ENCODE data around the gene PRAMEF1.
"Not testable (repeated sequence)": the region's sequence is repeated elsewhere in the genome, so short reads cannot be mapped to it uniquely, and the experiment has no call there.

PRAMEF1 gene, protein sequence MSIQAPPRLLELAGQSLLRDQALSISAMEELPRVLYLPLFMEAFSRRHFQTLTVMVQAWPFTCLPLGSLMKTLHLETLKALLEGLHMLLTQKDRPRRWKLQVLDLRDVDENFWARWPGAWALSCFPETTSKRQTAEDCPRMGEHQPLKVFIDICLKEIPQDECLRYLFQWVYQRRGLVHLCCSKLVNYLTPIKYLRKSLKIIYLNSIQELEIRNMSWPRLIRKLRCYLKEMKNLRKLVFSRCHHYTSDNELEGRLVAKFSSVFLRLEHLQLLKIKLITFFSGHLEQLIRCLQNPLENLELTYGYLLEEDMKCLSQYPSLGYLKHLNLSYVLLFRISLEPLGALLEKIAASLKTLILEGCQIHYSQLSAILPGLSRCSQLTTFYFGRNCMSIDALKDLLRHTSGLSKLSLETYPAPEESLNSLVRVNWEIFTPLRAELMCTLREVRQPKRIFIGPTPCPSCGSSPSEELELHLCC

DNA sequence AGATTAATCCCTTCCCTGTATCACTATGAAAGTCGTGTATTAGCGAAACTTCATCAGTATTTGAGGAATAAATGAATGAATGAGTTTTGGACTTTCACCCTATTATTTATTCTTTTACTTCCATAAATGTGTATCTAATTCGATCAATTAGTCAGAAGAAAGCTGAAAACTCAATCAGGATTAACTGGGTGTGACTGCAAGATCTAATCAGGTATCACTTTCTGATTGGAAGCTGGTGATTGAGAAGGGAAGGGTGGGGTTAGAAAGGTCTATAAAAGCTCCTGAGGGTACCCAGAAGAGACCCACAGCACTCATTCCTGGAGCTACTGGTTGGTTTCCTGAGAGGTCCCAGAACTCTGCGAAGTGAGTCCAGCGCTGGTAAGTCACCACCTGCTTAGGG lies at the start of gene PRAMEF1:
TSS of gene PRAMEF1 (plus strand) at position 301 of the 400 bp plus-strand sequence. CDS start 1,831 bp downstream, outside the sequence.
- DNase-seq: not testable (repeated sequence)

DNA sequence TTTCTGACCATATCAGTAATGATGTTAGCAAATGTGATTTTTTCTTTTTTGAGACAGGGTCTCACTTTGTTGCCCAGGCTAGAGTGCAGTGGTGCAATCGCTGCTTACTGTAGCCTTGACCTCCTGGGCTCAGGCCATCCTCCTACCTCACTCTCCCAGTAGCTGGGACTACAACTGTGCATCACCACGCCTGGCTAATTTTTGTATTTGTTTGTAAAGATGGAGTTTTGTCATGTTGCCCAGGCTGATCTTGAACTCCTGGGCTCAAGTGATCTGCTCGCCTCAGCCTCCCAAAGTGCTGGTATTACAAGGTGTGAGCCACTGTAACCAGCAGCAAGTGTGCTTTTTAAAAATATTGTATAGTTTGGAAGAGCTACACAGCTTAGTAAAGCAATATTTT lies 49.3 kb upstream of the PRAMEF1 start:
- no peak for DNase-seq

DNA sequence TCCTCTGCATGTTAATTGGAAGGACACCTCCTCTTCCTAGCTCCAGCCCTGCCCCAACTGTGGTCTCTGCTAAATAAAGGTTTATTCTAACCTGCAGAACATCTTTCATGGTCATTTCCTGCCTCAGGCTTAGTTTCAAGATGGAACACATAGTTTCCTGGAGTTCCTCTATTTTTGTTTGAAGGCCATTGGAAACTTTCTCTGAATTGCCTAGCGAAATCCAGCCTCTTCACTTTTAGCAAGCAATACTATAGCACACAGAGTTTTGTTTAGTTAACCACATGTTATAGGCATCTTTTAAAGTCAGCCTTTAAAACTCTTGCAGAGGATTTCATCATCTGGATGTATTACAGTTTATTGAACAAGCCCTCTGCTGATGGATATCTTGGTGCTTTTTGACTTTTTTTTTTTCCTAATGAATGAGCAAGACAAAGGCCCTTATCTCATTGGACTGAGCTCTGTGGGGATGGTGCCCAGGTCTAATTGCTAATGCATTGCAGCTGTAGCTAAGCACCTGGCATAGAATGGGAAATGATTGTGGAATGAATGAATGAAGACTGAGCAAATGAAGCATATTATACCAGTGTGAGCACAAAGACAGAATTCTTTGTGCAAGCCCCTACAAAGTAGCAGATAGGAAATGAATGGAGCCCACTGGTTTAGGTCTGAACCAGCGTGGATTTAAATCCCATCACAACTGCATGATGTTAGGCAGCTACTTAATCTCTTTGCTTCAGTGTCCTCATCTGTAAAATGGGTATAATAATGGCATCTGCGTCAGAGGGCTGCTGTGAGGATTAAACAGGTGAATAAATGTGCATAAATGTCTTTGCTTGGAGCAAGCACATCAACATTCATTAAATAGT lies 45.8 kb upstream of the PRAMEF1 start:
- DNase-seq: no peak

DNA sequence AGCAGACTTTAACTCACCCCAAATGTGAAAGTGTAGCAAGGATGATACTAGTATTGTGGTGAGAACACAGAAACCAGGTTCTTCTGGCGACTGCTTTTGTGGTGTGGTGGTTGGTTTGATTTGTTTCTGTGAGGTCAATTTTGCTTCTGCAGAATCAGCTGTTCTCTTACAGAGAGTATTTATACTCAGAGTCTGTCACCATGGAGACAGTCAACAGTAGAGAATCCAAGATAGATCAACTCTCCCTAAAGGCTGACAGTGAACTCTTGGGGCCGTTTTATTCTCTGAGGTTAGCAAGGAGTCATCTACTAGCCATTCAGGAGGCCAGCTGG lies 45.2 kb upstream of the PRAMEF1 start, which contains the start of gene CFAP107:
TSS of gene CFAP107 (plus strand) at position 209 of the 332 bp plus-strand sequence. CDS start 231 bp downstream, outside the sequence.
- DNase-seq: no peak

DNA sequence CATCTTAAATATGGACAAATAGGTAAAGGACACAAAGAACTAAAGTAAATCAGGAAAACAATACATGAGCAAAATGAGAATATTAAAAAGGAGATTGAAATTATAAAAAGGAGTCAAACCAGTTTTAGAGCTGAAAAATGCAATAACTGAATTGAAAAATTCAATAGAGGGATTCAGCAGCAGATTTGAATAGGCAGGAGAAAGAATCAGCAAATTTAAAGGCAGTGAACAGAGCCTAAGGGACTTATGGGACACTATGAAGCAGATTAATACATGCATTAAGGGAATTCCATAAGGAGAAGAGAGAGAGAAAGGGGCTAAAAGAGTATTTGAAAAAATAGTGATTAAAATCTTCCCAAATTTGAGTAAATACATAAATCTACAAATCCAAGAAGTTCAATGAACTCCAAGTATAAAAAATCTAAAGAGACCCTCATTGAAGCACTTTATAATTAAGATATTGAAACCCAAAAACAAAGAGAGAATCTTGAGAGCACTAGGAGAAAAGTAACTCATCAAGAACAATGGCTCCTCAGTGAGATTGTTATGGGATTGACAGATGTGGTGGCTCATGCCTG lies 42.3 kb upstream of the PRAMEF1 start:
- DNase-seq: no peak

DNA sequence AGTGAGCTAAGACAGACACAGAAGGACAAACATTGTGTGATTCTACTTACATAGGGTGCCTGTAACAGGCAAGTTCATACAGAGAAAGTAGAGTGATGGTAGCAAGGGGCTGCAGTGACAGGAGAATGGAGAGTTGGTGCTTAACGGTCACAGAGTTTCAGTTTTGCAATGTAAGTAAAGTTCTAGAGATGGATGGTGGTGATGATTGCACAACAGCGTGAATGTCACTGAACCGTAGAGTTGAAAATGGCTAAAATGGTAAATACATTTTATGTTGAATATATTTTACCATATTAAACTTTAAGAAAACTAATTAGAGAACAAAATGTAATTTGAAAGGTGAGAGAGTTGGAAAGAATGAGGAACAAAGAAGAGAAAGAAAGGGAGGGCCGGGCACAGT lies 36.5 kb upstream of the PRAMEF1 start:
- DNase-seq: no peak

DNA sequence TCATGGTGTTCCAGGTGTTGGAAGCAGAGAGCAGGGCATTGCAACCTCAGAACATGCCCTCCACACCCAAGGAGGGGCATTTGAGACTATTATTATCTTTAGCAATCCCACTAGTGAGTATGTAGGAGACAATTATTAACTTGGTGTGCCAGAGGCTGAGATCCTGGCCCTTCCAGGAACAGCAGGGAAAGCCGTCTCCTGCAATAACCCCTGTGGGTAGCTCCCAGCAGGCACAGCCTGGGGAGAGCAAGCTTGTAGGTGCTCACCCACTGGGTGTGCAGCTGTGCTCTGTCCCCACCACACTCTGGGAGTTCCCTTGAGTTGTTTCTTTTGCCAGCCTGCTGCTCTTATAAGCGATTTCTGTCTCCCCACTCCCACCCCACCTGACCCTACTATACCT lies 34.9 kb upstream of the PRAMEF1 start:
- DNase-seq: no peak

DNA sequence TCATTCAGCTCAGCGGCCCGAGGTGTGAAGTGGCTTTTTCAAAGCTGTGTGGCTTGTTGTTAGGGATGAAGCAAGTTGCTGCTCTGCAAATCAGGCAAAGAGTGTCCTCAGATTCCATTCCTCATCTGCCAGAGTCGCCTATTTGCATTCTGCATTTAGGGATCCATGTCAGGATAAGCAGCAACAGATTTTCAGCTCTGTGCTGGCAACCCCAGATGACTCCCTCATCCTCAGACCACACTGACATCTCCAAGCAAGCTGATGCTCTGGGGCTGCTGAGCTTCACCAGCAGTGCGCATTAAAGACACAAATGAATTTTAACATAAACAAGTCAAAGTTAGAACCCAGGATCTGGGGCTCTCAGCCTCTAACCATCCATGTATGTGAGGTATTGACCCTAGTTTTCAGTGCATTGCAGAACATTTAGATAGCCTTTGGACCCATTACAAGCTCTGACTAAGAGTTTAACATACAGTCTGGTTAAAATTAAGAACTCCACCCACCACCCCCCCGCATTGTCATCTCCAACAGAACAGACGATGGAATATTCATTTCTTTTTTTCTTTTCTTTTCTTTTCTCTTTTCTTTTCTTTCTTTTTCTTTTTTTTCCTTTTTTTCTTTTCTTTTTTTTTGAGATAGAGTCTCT lies 34.3 kb upstream of the PRAMEF1 start:
- DNase-seq: no peak

DNA sequence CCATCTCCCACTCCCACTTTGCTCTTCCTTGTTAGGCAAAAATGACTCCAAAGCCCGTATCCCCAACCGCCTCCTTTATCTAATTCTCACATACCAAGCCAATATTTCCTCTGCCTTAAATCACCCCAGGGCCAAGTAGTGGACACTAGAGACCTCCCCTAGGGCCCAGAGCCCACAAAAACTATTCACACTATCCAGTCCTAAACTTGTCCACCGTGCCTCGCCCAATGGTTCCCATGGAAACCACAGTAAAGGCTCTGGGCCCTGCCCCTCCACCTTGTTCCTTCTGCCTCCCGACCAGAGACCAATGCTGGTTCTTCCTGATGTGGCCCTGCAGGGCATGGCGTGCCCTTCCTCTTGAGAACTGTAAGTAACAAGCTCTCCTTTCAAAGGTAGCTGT lies 33.4 kb upstream of the PRAMEF1 start:
- DNase-seq: no peak

DNA sequence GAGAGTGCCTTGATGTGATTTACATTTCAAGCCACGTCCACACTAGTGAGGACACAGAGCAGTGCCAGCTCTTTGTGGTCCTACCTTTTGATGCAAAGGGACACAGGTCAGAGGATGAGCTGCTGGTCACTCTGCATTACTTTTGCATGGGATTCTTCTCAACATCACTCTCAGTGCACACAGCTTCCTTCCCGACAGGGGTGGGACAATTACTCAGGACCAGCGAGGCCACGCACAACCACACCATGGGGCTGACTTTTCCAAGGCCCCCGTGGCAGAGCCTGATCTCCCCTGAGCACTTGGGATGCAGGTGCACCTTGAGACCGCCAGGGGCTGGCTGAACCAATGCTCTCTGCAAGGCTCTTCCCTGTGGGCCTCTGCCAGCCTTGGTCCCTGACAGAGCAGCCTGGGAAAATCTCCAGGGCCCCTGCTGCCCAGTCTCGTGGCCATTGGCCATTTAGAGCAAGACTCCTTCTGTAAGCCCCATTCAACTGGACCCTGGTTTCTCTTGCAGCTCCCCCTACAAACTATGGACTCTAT lies 30.9 kb upstream of the PRAMEF1 start:
- no peak for DNase-seq

DNA sequence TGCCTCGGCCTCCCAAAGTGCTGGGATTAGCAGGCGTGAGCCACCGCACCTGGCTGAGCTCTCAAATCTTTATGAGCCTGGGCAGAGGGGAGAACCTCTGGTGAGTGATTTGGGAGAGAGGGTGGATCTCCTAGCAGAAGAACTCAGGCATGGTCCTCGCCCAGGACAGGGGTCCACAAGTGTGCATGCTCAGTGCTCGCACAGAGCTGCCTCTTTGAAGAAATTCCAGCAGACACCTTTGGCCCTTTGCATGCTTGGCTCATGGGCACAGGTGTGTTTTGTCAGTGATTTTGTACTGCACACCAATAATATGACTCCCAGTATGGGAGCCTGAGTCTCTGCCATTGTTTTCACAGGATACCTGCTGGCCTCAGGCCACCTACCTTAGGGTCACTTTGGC lies 29.4 kb upstream of the PRAMEF1 start:
- no peak for DNase-seq

DNA sequence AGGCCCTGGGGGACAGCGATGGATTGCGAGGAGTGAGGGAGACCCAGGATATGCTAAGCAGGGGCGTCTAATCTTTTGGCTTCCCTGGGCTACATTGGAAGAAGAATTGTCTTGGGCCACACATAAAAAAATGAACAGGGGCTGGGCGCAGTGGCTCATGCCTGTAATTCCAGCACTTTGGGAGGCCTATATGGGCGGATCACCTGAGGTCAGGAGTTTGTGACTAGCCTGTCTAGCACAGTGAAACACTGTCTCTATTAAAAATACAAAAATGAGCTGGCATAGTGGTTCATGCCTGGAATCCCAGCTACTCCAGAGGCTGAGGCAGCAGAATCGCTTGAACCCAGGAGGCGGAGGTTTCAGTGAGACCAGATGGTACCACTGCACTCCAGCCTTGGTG lies 28.4 kb upstream of the PRAMEF1 start:
- DNase-seq: no peak

DNA sequence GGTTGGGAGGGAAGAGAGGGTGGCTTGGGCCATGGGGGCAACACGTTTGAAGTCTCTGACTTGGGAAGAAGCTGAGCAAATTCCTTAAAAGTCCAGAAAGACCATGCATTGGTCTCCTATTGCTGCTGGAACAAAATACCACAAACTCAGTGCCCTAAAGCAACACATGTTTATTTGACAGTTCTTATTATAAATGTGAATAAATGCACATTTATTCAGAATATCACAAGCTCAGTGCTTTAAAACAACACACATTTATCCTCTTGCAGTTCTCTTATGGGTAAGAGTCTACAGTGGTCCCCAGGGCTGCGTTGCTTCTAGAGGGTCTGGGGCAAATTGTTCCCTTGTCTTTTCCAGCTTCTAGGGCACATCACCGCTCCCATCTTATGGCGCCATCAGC lies 27.7 kb upstream of the PRAMEF1 start:
- no peak for DNase-seq

DNA sequence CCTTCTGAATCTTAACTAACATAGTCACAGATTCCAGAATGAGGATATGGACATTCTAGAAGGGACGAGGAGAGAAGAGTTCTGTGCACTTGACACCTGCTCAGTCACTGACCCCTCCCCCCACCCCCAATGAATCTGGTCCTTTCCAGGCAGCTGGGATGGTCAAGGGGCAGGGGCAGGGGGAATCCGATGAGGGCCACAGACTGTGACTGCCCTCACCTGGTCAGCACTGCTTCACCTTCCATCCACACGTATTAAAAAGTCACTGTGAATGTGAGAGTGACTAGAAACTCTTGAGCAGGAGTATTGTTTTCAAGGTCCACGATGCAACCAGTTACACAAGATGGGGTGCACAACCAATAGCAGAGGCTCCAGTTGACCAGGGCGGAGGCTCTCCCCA lies 27.2 kb upstream of the PRAMEF1 start:
- no peak for DNase-seq

DNA sequence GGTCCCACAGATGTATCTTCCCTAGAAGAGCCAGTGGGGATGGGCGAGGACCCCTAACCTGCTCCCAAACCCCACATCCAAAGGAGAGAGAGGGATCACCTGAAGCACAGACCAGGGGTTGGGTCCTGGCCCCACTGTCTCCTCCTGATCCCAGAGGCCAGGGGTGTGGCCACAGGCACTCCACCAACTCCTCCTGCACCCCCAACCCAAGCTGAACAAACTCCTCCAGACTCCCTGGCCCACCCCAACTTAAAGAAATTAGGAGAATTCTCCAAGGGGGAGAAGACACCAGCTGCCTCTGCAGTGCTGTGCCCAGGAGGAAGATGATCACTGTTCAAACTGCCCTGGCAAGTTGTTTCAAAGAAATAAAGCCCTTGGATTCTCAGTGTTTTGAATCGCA lies 22.2 kb upstream of the PRAMEF1 start:
- DNase-seq: no peak

DNA sequence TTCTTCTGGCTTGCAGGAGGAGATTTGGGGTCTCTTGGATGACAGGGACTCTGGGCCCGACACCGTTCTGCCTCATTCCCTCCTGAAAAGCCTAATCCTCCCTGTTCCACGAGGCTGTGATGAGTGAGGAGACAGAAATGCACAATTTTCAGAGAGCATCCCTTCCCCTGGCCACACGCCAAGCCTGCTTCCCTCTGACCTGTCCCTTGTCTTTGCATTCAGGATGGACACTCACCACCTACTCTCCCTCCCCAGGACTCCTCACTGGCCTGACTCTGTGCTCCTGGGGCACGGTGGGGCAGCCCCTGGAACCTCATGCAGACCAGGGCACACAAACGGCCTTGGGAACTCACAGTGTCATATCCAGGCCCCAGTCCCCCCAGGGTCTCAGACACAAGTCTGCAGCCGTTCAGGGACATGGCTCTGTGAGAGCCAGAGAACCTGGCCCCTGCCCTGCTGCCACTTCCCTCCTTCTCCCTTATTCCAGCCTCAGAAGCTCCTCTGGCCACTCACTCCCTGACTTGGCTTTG lies 21.2 kb upstream of the PRAMEF1 start:
- no peak for DNase-seq

DNA sequence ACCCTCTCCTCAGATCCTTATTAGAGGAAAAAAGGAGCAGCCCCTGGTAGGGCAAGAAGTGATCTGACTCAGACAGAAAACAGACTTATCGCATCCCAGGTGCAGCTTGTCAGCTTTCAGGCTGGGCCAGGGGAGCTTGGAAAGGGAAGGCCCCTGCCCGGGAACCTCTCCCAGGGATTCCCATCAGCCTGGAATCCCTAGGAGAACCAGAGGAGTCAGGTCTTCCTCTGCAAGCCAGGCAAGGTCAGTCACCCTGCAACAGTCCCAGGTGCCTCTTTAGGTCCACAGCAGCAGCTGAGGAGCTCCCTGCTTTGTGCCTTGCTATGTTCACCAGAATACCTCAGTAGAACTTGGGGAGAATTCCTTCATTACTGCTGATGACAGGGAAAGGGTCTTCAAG lies 20.6 kb upstream of the PRAMEF1 start:
- DNase-seq: no peak

DNA sequence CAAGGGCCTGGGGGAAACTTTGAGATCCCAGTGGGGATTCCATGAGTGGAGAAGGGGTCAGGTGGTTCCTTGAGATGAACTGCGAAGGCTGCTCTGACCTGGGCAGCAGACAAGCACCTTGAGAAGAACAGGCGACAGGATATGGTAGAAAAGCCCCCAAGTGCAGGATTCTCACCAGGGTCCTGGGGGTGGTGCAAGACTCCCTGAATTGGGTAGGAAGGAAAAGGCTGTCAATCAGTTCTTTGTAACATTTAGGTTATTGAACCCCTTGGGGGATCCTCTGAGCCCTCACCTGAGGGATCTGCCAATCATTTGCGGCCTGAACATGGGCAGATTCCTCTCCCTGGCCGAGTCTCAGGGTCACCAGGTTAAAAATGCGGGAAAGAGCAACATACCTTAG lies 20.0 kb upstream of the PRAMEF1 start:
- no peak for DNase-seq

DNA sequence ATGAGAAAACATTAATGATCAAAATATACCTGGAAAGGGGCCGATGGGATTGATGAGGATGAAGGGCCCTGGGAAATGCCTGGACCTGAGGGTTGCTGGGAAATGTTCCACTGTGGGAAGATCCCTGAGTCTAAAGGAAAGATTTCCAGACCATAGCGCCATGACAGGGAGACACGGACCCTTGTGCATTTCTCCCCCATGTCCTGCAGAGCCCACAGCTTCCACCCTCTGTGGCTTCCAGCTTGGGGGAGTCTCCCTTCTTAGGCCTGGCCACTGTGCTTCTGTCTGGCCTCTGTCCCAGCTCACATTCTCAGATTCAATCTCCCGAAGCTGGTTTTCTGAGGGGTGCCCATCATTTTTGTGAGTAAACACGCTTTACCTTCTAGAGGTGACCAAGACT lies 18.7 kb upstream of the PRAMEF1 start:
- no peak for DNase-seq

DNA sequence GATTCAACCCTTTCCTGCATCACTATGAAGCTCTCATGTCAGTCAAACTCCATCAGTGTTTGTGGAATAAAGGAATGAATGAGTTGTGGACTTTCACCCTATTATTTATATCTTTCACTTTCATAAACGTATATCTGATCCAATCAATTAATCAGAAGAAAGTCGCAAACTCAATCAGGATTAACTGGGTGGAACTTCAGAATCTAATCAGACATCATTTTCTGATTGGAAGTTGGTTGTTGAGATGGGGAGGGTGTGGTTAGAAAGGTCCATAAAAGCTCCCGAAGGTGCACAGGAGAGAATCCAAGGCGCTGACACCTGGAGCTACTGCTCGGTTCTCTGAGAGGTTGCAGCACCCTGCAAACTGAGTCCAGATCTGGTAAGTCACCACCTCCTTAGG lies 17.8 kb upstream of the PRAMEF1 start, which contains the start of gene PRAMEF12:
TSS of gene PRAMEF12 (plus strand) at position 301 of the 400 bp plus-strand sequence. CDS start 1,130 bp downstream, outside the sequence.
- DNase-seq: no peak

DNA sequence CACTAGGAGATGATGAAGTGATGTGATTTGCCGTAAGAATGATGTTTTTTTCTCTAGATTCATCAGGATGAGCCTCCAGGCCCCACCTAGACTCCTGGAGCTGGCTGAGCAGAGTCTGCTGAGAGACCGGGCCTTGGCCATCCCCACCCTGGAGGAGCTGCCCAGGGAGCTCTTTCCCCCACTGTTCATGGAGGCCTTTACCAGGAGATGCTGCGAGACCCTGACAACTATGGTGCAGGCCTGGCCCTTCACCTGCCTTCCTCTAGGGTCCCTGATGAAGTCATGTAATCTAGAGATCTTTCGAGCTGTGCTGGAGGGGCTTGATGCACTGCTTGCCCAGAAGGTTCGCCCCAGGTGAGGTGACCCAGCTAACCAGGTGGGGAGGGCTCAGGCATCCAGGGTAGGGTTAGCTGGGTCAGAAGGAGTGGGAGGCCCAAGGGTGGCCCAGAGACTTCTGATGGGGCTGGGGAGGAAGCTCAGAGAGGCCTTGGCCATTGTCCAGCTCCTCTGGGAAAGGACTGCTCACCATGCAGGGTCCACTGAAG lies 16.3 kb upstream of the PRAMEF1 start:
- no peak for DNase-seq

DNA sequence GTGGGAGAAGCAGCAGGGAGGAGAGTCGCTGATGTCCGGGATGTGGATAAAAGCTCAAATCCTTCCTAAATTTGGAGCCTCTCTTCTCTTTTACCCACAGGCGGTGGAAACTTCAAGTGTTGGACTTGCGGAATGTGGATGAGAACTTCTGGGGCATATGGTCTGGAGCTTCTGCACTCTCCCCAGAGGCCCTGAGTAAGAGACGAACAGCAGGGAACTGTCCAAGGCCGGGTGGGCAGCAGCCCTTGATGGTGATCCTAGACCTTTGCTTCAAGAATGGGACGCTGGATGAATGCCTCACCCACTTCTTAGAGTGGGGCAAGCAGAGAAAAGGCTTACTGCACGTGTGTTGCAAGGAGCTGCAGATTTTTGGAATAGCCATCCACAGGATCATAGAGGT lies 15.8 kb upstream of the PRAMEF1 start:
- DNase-seq: no peak

Measured in NCI-H2107 (cell line).